Hematopoietic multipotent progenitor cell (in vitro differentiated cells): ENCODE measurements around the gene RASGRP4. TPM values are rescaled to one million over a fixed set of nuclear protein-coding genes. Genes with fewer than 3 reads are reported as not detected.
A peak's percentile ranks its signal among the peaks of the same experiment; 100 is the strongest.
"Not testable (repeated sequence)": the region's sequence is repeated elsewhere in the genome, so short reads cannot be mapped to it uniquely, and the experiment has no call there.

Experiments
- DNase-seq, 3 donors: peaks; one replicate each; pipeline ENCODE4 v3.0.0-alpha.2; 2011 to 2015; ENCODE audit warnings: low read depth in 2 of 3, low spot score in 2 of 3
- total RNA-seq: library from RNA; depleted of rRNA; stranded (reverse); fragments of >200 nt; gene quantifications from one replicate; pipeline ENCODE4 v1.2.3, GENCODE V29; 2012

Gene RASGRP4
- total RNA-seq, 1 donor = 23.4 TPM

DNA sequence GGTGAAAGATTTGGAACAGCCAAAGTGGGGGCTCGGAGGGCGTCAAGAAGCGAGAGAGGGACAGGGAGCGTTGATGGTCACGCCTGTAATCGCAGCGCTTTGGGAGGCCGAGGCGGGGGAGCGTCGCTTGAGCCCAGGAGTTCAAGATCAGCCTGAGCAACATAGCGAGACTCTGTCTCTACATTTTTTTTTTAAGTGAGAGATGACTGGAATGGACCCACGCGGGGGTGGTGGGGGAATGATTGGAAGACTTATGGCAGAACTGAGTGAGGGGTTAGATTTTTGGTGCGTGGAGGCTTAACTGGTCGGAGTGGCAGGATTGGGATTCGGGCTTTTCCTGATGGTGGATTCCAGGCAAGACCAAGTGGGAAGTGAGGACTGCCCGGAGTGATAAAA is 50.9 kb downstream of the RASGRP4 start:
- DNase-seq = no peak

DNA sequence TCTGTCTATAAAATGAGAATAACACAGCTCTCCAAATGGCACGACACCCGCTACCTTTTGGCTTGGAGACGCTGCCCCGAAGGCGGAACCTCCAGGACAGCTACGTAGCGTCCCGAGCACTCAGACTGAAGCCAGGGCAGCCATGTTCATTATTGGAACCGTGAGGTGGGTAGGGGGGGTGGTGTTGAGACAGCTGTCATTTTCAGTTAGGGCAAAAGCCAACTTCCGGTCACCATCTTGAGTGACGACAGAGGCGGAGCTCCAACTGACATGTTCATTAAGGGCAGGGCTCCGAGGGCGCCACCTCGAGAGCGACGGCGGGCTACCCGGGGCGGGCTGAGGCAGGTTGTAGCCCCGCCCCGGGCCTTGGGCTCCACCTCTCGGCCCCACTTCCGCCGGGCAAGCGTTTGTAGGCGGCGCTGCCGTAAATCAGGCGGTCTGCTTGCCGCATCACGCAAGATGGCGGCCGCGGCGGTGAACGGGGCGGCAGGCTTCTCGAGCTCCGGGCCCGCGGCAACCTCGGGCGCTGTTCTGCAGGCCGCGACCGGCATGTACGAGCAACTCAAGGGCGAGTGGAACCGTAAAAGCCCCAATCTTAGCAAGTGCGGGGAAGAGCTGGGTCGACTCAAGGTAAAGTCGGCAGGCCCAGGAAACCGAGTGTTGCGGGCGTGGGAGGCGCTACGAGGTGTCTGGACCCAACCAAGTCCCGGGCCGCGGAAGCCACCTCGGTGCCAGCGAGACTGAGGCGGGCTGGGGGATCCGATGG is 51.5 kb downstream of the RASGRP4 start, which contains the start of gene PSMD8:
Gene PSMD8, plus strand, starts transcription at position 240 of the 766 bp plus-strand sequence. Its CDS starts 31 bp downstream, at position 271.
- DNase-seq = peak; percentile 96 to 100 (median 100)

DNA sequence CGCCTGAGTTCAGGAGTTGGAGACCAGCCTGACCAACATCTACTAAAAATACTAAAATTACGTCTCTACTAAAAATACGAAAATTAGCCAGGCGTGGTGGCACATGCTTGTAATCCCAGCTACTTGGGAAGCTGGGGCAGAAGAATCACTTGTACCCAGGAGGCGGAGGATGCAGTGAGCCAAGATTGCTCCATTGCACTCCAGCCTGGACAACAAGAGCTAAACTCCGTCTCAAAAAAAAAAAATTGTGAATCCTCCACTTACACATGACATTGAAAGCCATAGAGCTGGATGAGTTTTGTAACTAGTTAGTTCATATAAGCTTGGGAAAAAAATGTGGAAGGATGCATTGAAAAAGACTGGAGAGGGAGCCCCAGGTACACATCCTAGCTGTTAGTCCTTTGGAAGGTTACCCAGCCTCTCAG is 52.1 kb downstream of the RASGRP4 start:
- no peak for DNase-seq

DNA sequence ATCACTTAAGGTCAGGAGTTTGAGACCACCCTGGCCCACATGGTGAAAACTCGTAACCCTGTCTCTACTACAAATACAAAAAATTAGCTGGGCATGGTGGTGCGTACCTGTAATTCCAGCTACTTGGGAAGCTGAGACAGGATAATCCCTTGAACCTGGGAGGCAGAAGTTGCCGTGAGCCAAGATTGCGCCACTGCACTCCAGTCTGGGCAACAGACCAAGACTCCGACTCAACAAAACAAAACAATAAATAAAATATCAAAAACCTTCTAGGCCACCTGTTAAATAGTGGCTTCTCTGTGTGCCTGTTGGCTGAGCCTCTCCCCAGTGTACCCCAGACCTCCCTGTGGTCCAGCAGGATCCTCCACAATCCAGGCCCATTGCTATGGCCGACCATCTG is 54.9 kb downstream of the RASGRP4 start:
- no peak for DNase-seq

DNA sequence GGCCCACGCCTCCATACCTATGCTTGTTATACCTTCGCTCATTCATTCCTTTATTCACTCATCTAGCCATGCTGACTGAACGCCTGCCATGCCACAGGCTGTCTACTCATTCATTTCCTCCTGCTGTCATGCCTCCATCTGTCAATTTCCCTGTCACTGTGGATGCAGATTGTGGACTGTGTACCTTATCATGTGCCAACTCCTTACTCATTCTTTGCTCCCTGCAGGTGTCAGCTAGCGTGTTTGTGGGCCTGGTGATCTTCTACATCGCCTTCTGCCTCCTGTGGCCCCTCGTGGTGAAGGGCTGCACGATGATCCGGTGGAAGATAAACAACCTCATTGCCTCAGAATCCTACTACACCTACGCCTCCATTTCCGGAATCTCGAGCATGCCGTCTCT is 55.7 kb downstream of the RASGRP4 start:
- no peak for DNase-seq

DNA sequence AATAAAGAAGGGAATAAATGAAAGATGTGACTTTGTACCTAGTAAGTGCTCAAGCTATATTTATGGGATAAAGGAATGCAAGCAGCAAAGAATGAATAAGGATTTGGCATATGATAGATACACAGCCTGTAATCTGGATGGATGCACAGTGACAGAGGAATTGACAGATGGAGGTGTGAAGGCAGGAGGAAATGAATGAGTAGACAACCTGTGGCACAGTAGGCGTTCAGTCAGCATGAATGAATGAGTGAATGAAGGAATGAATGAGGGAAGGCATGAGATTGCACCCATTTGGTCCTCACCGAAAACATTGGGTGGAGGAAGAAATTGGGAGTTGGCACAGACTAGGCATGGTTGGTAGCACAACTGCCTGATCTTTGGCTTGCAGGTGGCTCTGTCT is 56.4 kb downstream of the RASGRP4 start:
- DNase-seq = no peak

DNA sequence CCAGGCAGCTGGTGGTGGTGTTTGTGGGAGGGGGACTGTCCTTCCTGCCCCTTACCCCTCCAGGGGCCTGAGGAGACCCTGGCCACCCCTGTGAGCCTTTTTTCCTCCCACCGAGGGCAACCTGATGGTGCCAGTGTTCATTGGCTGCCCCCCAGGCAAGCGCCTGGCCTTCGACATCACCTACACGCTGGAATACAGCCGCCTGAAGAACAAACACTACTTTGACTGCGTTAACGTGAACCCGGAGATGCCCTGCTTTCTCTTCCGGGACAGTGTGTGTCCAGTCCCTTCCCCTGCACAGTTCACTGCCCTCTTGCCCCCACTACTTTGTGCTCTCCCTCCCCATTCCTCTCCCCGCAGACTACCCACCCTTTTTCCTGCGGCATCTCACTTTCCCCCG is 59.0 kb downstream of the RASGRP4 start:
- no peak for DNase-seq

DNA sequence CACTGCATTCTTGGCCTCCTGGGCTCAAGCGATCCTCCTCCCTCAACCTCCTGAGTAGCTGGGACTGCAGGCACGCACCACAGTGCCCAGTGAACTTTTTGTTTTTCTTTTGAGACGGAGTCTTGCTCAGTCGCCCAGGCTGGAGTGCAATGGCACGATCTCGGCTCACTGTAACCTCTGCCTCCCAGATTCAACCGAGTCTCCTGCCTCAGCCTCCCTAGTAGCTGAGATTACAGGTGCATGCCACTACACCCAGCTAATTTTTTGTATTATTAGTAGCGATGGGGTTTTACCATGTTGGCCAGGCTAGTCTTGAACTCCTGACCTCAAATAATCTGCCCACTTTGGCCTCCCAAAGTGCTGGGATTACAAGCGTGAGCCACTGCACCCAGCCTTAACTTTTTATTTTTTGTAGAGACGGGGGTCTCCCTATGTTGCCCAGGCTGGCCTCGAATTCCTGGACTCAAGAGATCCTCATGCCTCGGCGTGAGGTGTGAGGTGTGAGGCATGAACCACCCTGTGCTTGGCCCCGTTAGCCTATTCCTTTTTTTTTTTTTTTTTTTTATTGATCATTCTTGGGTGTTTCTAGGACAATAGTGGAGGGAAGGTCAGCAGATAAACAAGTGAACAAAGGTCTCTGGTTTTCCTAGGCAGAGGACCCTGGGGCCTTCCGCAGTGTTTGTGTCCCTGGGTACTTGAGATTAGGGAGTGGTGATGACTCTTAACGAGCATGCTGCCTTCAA is 62.9 kb downstream of the RASGRP4 start:
- DNase-seq = not testable (repeated sequence)

DNA sequence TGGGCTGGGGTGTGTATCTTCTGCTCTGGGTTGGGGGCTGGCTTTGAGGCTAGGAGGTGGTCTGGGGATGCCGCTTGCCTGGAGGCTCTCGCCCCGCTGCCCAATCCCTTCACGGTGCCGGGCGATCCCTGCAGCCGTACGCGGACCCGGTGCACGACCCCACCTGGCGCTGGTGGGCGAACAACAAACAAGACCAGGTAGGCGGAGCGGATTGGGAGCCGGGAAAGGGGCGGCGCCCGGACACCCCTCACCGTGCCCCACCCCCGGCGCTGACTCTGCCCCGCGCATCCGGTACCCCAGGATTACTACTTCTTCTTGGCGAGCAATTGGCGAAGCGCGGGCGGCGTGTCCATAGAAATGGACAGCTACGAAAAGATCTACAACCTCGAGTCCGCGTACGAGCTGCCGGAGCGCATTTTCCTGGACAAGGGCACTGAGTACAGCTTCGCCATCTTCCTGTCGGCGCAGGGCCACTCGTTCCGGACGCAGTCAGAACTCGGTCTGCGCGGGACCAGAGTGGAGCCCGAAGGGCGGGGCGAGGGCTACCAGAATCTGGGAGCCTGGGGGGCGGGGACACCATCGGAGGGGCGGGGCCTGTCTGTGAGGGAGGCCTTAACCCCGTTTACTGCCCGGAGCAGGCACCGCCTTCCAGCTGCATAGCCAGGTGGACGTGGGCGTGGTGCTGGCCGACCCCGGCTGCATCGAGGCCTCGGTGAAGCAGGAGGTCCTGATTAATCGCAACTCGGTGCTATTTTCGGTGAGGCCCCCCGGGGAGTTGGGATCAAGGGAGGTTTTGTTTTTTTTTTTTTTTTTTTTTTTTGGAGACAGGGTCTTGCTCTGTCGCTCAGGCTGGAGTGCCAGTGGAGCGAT is 63.7 kb downstream of the RASGRP4 start:
- DNase-seq = peak in 2 of 3 donors; percentile 85 to 89

DNA sequence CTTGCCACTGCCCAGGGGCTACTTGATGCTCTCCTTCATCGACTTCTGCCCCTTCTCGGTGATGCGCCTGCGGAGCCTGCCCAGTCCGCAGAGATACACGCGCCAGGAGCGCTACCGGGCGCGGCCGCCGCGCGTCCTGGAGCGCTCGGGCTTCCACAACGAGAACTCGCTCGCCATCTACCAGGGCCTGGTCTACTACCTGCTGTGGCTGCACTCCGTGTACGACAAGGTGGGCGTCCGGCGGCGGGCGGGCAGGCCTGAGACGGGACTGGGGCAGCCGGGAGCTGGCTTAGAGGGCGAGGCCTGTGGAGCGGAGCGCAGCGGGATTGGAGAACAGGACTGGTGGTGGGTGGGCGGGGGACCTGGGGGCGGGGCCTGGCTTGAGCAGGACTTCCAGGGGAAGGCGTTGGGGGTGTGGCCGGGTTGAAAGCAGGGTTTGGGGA is 64.4 kb downstream of the RASGRP4 start:
- DNase-seq = peak in 2 of 3 donors; percentile 90 to 93

DNA sequence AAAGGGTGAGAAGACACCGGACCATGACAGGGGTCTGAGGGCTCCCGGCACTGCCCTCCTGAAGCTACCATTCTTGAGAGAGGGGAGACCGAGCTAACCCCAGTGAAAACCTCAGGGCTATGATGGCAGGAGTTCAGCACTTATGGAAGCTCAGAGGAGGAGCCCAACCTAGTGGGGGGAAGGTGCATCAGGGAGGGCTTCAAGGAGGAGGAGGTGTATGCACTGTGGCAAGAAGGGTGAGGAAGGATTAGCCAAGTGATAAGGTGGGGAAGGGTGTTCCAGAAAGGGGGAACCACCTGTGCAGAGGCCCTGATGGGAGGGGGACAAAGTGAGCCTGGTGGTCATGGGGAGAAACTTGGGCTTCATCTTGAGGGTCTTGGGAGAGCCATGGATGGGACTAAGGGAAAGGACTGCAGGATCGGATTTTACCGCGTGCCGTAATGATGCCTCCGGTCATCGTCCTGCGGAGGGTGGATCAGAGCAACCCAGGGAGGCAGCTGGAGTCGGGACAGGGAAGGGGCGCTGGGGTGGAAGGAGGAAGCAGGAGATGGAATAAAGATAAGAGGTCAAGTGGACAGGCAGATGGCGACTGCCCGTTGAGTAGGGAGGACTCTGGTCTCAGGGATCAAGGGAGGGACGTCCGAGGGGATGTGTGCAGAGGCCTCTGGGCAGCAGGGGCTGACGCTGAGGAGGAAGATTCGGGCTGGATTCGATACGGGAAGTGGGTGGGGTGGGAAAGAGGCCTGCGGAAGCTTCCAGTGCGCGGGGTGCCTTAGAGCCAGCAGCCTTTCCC is 65.0 kb downstream of the RASGRP4 start:
- no peak for DNase-seq

DNA sequence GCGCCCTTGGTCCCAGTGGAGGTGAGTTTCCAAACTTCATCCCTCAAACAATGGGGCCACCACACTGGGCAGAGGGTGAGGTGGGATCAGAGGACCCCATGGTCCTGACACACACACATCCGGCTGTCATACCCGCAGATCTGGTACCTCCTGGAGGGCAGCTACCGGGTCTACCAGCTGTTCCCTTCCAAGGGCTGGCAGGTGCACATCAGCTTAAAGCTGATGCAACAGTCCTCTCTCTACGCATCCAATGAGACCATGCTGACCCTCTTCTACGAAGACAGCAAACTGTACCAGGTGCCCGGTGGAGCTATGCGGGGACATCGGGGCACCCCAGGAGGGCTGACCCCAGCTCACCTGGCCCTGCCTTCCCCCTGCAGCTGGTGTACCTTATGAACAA is 65.7 kb downstream of the RASGRP4 start:
- no peak for DNase-seq

DNA sequence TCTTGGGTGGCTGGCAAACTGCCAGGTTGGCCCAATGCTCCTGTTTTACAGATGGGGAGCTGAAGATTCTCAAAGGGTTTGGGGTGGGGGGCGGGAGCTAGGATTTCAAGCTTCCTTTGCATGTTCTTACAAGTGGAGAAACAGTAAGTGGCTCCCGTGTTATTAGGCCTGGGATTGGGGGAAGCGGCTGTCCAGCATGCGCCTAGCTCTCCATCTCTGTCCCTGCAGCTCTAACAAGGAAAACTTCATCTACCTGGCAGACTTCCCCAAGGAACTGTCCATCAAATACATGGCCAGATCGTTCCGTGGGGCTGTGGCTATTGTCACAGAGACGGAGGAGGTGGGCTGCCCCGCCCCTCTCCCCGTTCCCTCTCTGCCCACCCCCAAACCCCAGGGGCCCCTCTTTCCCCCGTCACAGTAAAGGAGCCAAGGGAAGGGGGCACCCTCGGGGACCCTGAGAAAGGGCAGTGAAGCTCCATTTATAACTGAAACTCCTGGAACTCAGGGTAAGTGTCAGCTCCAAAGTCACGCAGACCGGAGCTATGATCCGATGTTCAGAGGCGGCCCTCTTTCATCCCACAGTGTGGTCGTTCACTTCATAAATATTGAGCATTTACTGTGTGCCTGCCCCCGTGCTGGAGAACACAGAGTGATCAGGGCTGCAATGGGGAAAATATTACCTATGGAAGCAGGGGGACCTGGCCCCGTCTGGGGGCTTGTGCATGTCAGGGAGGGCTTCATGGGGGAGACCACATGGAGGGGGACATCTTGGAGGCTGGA is 66.6 kb downstream of the RASGRP4 start:
- DNase-seq = no peak

Other genes with a start within 250 kb of the RASGRP4 start
- gene DPF1, start 202.0 kb downstream of the RASGRP4 start, total RNA-seq = 6.5 TPM
- 1.6 TPM for gene PPP1R14A, start 169.8 kb downstream of the RASGRP4 start, total RNA-seq
- gene SPINT2, start 161.6 kb downstream of the RASGRP4 start, total RNA-seq = 249 TPM
- 1.9 TPM for gene C19orf33, start 122.0 kb downstream of the RASGRP4 start, total RNA-seq
- 100 TPM for gene YIF1B, start 110.3 kb downstream of the RASGRP4 start, total RNA-seq
- gene KCNK6, start 106.4 kb downstream of the RASGRP4 start, total RNA-seq = 2.4 TPM
- gene CATSPERG, start 90.4 kb downstream of the RASGRP4 start, total RNA-seq = 9.2 TPM
- gene PSMD8, start 51.6 kb downstream of the RASGRP4 start, total RNA-seq = 254 TPM
- gene GGN, start 38.2 kb downstream of the RASGRP4 start, total RNA-seq = under 0.01 TPM
- gene SPRED3, start 37.5 kb downstream of the RASGRP4 start, total RNA-seq = under 0.01 TPM
- gene FAM98C, start 23.1 kb downstream of the RASGRP4 start, total RNA-seq = 9.4 TPM
- 2.7 TPM for gene RYR1, start 7.5 kb upstream of the RASGRP4 start, total RNA-seq
- gene MAP4K1, start 191.7 kb upstream of the RASGRP4 start, total RNA-seq = 31.5 TPM
- gene EIF3K, start 193.0 kb upstream of the RASGRP4 start, total RNA-seq = 831 TPM
- 264 TPM for gene ACTN4, start 221.4 kb upstream of the RASGRP4 start, total RNA-seq